ENCODE results near the gene UBE2D3. TPM values are rescaled to one million over a fixed set of nuclear protein-coding genes. Genes with fewer than 3 reads are reported as not detected.

Gene UBE2D3
- 100 to 1,000 TPM; 200 to 398 (median 286) TPM for total RNA-seq
- 100 to 1,000 TPM; 143 to 290 (median 180) TPM for polyA plus RNA-seq
- long read RNA-seq, donor 1, transcript UBE2D3-207 (8 exons, 2,368 nt) = minor isoform, 6 of 25 reads
- long read RNA-seq, donor 1, transcript UBE2D3-210 (8 exons, 3,990 nt) = major isoform, 15 of 25 reads
- long read RNA-seq, donor 1, partial matches to known transcripts = 0 of 25 reads
- long read RNA-seq, donor 1, other reads (novel, unspliced or antisense) = 0 of 25 reads
- long read RNA-seq, donor 2, full-length matches to known transcripts = 39 of 119 reads
- long read RNA-seq, donor 2, partial matches to known transcripts = 12 of 119 reads
- long read RNA-seq, donor 2, other reads (novel, unspliced or antisense) = 68 of 119 reads
- long read RNA-seq, donor 3, transcript UBE2D3-210 (8 exons, 3,990 nt) = major isoform, 14 of 28 reads
- long read RNA-seq, donor 3, partial matches to known transcripts = 8 of 28 reads
- long read RNA-seq, donor 3, other reads (novel, unspliced or antisense) = 0 of 28 reads
- long read RNA-seq, donor 4, partial matches to known transcripts = 0 of 2 reads
- long read RNA-seq, donor 4, other reads (novel, unspliced or antisense) = 0 of 2 reads
- long read RNA-seq, donor 5, transcript UBE2D3-208 (8 exons, 2,227 nt) = minor isoform, 7 of 43 reads
- long read RNA-seq, donor 5, transcript UBE2D3-210 (8 exons, 3,990 nt) = major isoform, 27 of 43 reads
- long read RNA-seq, donor 5, partial matches to known transcripts = 5 of 43 reads
- long read RNA-seq, donor 5, other reads (novel, unspliced or antisense) = 0 of 43 reads
- long read RNA-seq, donor 6, transcript UBE2D3-208 (8 exons, 2,227 nt) = minor isoform, 10 of 111 reads
- long read RNA-seq, donor 6, transcript UBE2D3-210 (8 exons, 3,990 nt) = major isoform, 60 of 111 reads
- long read RNA-seq, donor 6, transcript UBE2D3-207 (8 exons, 2,368 nt) = minor isoform, 13 of 111 reads
- long read RNA-seq, donor 6, partial matches to known transcripts = 18 of 111 reads
- long read RNA-seq, donor 6, other reads (novel, unspliced or antisense) = 8 of 111 reads
- long read RNA-seq, donor 7, transcript UBE2D3-210 (8 exons, 3,990 nt) = major isoform, 21 of 124 reads
- long read RNA-seq, donor 7, partial matches to known transcripts = 34 of 124 reads
- long read RNA-seq, donor 7, other reads (novel, unspliced or antisense) = 62 of 124 reads
- long read RNA-seq, donor 8, transcript UBE2D3-210 (8 exons, 3,990 nt) = major isoform, 33 of 49 reads
- long read RNA-seq, donor 8, partial matches to known transcripts = 6 of 49 reads
- long read RNA-seq, donor 8, other reads (novel, unspliced or antisense) = 0 of 49 reads
- long read RNA-seq, donor 9, transcript UBE2D3-208 (8 exons, 2,227 nt) = minor isoform, 7 of 56 reads
- long read RNA-seq, donor 9, transcript UBE2D3-210 (8 exons, 3,990 nt) = major isoform, 32 of 56 reads
- long read RNA-seq, donor 9, partial matches to known transcripts = 12 of 56 reads
- long read RNA-seq, donor 9, other reads (novel, unspliced or antisense) = 0 of 56 reads
- long read RNA-seq, donor 10, transcript UBE2D3-210 (8 exons, 3,990 nt) = major isoform, 7 of 51 reads
- long read RNA-seq, donor 10, partial matches to known transcripts = 6 of 51 reads
- long read RNA-seq, donor 10, other reads (novel, unspliced or antisense) = 35 of 51 reads

GRCh38 chr4:102826890-102827673, at the start of gene UBE2D3:
UBE2D3 (minus strand) TSS chr4:102827551; CDS start chr4:102826508, 1,043 bp downstream.
- Histone ChIP-seq H3K27me3 (no peaks in the 10 kb centered on the region), H3K9me3 (no peaks in the 10 kb centered on the region), H3K4me3 (peak within 1 kb of the TSS; percentile 71 to 97 (median 88)), H3K4me1 (peaks cover 29 to 42% (median 36%) of the 10 kb centered on the region in 4 donors), H3K36me3 (no peaks in the 10 kb centered on the region), H3K27ac (peak within 1 kb of the TSS; percentile 100)
- intact Hi-C loops (cut with DNase I; ENCODE audit: low total_unique reads) = no loop called here
- DNase-seq = peak; percentile 95 to 98
- WGBS, 5 donors = 0 to 1% (median 1%) methylated on average over 49 to 73 of the region's 73 CpGs
- TF ChIP-seq POLR2AphosphoS5 (IDR thresholded peaks at IDR 0.05) (peak; percentile 86 to 96 (median 95)), POLR2A (IDR thresholded peaks at IDR 0.05) (peak in 2 of 4 donors; percentile 59 to 81), CTCF (IDR thresholded peaks at IDR 0.05) (no peak)

GRCh38 chr4:102871772-102872171, 44.4 kb upstream of the UBE2D3 start:
- no peak for TF ChIP-seq POLR2AphosphoS5 (IDR thresholded peaks at IDR 0.05)
- TF ChIP-seq POLR2A (IDR thresholded peaks at IDR 0.05) = no peak
- TF ChIP-seq CTCF (IDR thresholded peaks at IDR 0.05) = no peak
- no peak for TF ChIP-seq EP300 (IDR thresholded peaks at IDR 0.05)
- Histone ChIP-seq H3K27me3 (no peaks in the 10 kb centered on the region), H3K4me3 (no peak overlapping the region), H3K27ac (no peak overlapping the region), H3K9me3 (peaks cover 0 to under 1% (median 0%) of the 10 kb centered on the region in 4 donors), H3K36me3 (peaks cover 3 to 23% (median 10%) of the 10 kb centered on the region in 4 donors), H3K4me1 (peaks cover 18 to 26% (median 19%) of the 10 kb centered on the region in 4 donors)
- intact Hi-C loops (cut with DNase I; ENCODE audit: low total_unique reads) = no loop called here
- 47 to 62% (median 53%) methylated on average over 2 of the region's 2 CpGs for WGBS, 5 donors
- DNase-seq = no peak

- TF ChIP-seq POLR2AphosphoS5 (IDR thresholded peaks at IDR 0.05) (no peak), EP300 (IDR thresholded peaks at IDR 0.05) (no peak), CTCF (IDR thresholded peaks at IDR 0.05) (no peak), POLR2A (IDR thresholded peaks at IDR 0.05) (no peak)
- 2 to 7% (median 3%) methylated on average over 19 of the region's 19 CpGs for WGBS, 5 donors
- H3K9me3 ChIP-seq = no peaks in the 10 kb centered on the region
Measured at GRCh38 chr4:102869569-102870197, 42.3 kb upstream of the UBE2D3 start.

More at GRCh38 chr4:102869569-102870197, 42.3 kb upstream of the UBE2D3 start:
- peak overlapping the region; percentile 55 to 75 (median 70) for H3K4me3 ChIP-seq
- H3K4me1 ChIP-seq = peaks cover 18 to 28% (median 19%) of the 10 kb centered on the region in 4 donors
- no peaks in the 10 kb centered on the region for H3K27me3 ChIP-seq
- peak overlapping the region; percentile 92 to 98 (median 98) for H3K27ac ChIP-seq
- intact Hi-C loops (cut with DNase I; ENCODE audit: low total_unique reads) = no loop called here
- DNase-seq = no peak
- peaks cover 0 to 7% (median 2%) of the 10 kb centered on the region in 4 donors for H3K36me3 ChIP-seq
